ENCODE results near the gene SLC2A6. TPM values are rescaled to one million over a fixed set of nuclear protein-coding genes. Genes with fewer than 3 reads are reported as not detected.

SLC2A6 gene
- total and polyA plus RNA-seq, 10 of the 15 experiments (the other 5 are each of a cell fraction or from before 2014, with no cell fraction given) = 1.1 to 37.9 (median 18.3) TPM

DNA sequence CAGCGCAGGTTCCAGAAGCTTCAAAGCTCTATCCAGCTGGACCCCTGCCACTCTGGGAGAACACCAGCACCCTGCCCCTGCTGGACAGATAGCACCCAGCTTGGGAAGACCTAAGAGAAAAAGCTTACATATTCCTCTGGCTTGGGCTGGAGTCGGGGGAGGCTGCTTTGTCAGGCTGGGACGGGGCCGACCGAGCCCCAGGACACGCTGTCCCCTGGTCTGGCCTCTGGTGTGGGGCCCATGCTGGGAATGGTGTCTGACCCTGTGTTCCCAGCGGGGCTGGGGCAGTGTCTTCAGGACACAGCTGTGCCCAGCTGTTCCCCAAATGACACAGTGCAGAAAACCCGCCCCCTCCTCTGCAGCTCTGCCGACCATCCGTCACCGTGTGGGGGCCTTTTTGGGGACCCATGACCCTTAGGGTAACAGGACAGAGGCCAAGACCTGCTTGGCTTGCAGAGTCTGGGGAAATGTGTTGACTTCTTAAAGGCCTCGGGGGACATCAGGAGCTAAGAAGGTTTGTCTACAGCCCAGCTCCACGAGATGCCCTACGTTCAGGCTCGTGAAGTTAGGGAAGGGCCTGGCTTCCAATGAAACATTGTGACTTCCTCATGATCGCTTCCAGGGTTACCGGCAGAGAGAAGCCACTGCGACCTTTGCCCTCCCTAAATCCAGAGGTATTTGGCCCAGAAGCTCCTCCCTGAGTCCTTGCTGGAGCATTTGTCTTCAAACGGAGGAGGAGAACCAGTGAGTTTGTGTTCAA, 20.4 kb upstream of the SLC2A6 start (continued):
- TF ChIP-seq POU2F2 (IDR thresholded peaks at IDR 0.05; ENCODE audit: borderline replicate concordance, low read depth, low read length) (no peak), CREB1 (IDR thresholded peaks at IDR 0.05; ENCODE audit: low read depth) (no peak), SRF (IDR thresholded peaks at IDR 0.05; ENCODE audit: low read depth in 2 of 2, low read length in 2 of 2) (no peak)
- TF ChIP-seq, protein P1, sequence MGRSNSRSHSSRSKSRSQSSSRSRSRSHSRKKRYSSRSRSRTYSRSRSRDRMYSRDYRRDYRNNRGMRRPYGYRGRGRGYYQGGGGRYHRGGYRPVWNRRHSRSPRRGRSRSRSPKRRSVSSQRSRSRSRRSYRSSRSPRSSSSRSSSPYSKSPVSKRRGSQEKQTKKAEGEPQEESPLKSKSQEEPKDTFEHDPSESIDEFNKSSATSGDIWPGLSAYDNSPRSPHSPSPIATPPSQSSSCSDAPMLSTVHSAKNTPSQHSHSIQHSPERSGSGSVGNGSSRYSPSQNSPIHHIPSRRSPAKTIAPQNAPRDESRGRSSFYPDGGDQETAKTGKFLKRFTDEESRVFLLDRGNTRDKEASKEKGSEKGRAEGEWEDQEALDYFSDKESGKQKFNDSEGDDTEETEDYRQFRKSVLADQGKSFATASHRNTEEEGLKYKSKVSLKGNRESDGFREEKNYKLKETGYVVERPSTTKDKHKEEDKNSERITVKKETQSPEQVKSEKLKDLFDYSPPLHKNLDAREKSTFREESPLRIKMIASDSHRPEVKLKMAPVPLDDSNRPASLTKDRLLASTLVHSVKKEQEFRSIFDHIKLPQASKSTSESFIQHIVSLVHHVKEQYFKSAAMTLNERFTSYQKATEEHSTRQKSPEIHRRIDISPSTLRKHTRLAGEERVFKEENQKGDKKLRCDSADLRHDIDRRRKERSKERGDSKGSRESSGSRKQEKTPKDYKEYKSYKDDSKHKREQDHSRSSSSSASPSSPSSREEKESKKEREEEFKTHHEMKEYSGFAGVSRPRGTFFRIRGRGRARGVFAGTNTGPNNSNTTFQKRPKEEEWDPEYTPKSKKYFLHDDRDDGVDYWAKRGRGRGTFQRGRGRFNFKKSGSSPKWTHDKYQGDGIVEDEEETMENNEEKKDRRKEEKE (IDR thresholded peaks at IDR 0.05) = no peak

DNA sequence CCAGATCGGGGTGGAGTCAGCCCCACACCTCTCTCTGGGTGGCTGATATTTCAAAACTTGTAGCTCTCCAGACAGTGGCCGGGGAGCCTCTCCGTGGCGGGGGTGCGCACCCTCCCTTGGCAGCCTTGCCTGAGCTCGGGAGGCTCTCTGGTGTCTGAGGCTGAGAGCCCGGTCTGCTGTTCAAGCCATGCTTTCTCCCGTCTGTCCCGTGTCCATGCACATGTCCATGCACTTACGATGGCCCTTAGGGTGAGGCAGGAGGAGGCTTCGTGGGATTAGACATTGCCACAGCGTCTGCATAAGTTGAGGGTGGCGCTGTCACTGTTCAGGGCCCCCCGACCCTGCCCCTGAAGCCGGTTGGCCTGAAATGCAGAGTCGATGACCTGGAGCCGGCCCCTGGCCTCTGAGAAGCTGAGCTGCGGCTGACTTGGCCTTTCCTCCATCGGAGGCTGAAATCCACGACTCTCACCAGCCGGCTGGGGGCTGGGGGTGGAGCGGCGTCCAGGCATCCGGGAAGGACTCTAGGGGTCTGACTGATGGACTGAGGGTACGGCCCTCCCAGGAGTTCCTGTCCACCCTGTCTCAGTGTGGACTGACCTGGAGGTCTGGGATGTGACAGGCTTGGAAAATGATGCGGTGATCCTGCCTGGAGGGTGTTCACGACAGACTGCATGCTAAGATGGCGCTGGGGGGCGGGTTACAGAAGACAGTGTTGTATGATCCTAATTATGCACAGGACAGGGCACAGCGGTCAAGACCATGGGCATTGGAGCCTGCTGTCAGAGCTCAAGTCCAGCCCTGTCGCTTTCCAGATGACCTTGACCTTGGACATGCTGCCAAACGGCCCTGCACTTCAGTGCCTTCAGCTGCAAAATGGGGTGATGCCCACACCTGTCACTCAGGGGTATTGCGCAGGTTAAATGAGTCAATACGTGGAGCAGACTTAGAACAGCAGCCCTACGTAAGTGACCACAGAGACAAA, 18.3 kb upstream of the SLC2A6 start:
- no peaks in the 10 kb centered on the region for H3K79me2 ChIP-seq (ENCODE audit: control insufficient read depth, insufficient read depth, low read length)
- FAIRE-seq (no peak), ATAC-seq (no peak), DNase-seq (ENCODE audit: low read depth, low spot score) (no peak)
- H2AFZ ChIP-seq (ENCODE audit: control insufficient read depth, low read depth, low read length) = no peak overlapping the region
- H3K27me3 ChIP-seq (replicated peaks in 1 of 2; ENCODE audit: control insufficient read depth in 2 of 2, insufficient read depth in 2 of 2, low read length in 1 of 2) = peaks cover 0 to 3% of the 10 kb centered on the region in 2 experiments; a peak in 2 of 4 replicates
- ChIA-PET CTCF (interaction anchor here (0.9 kb wide), 1 partner anchor 11 kb away, joined by 3 read pairs; no protein-coding TSS in a partner anchor), POLR2A (no interaction called here), RAD21 (ENCODE audit: unreplicated experiment) (no interaction called here), SMC1A (ENCODE audit: uncharacterized antibody, unreplicated experiment) (no interaction called here)
- H3K4me2 ChIP-seq (ENCODE audit: control insufficient read depth, insufficient read depth) = no peak overlapping the region
- H4K20me1 ChIP-seq (ENCODE audit: control insufficient read depth, insufficient read depth) = no peaks in the 10 kb centered on the region
- 42% methylated on average over 31 of the region's 35 CpGs for WGBS (ENCODE audit: insufficient coverage, insufficient replicate concordance, low lambda C conversion rate, missing lambda C conversion rate)
- no TSS peak for BruUV-seq (replicated peaks)
- TF ChIP-seq MYB (IDR thresholded peaks at IDR 0.05; ENCODE audit: borderline replicate concordance, low read depth, low read length) = no peak
- no peak for TF ChIP-seq SPI1 (IDR thresholded peaks at IDR 0.05; ENCODE audit: borderline replicate concordance, insufficient read depth, low read depth, low read length)
- TF ChIP-seq ZBTB33 (IDR thresholded peaks at IDR 0.05) = no peak
- TF ChIP-seq, protein P2, sequence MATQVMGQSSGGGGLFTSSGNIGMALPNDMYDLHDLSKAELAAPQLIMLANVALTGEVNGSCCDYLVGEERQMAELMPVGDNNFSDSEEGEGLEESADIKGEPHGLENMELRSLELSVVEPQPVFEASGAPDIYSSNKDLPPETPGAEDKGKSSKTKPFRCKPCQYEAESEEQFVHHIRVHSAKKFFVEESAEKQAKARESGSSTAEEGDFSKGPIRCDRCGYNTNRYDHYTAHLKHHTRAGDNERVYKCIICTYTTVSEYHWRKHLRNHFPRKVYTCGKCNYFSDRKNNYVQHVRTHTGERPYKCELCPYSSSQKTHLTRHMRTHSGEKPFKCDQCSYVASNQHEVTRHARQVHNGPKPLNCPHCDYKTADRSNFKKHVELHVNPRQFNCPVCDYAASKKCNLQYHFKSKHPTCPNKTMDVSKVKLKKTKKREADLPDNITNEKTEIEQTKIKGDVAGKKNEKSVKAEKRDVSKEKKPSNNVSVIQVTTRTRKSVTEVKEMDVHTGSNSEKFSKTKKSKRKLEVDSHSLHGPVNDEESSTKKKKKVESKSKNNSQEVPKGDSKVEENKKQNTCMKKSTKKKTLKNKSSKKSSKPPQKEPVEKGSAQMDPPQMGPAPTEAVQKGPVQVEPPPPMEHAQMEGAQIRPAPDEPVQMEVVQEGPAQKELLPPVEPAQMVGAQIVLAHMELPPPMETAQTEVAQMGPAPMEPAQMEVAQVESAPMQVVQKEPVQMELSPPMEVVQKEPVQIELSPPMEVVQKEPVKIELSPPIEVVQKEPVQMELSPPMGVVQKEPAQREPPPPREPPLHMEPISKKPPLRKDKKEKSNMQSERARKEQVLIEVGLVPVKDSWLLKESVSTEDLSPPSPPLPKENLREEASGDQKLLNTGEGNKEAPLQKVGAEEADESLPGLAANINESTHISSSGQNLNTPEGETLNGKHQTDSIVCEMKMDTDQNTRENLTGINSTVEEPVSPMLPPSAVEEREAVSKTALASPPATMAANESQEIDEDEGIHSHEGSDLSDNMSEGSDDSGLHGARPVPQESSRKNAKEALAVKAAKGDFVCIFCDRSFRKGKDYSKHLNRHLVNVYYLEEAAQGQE (IDR thresholded peaks at IDR 0.05; ENCODE audit: low read depth, low read length) = no peak
- no peak for TF ChIP-seq TCF3 (IDR thresholded peaks at IDR 0.05; ENCODE audit: borderline replicate concordance, insufficient read depth, low read depth, low read length)
- no peak for TF ChIP-seq CREB1 (IDR thresholded peaks at IDR 0.05; ENCODE audit: low read depth)
- no peak for TF ChIP-seq SRF (IDR thresholded peaks at IDR 0.05; ENCODE audit: low read depth in 2 of 2, low read length in 2 of 2)
- in situ Hi-C loops (cut with MboI) (no loop called here), intact Hi-C loops (cut with micrococcal nuclease; ENCODE audit: unreplicated experiment) (no loop called here)
- no peaks in the 10 kb centered on the region for H3K4me1 ChIP-seq (ENCODE audit: control insufficient read depth, insufficient read depth, low read length)
- H3K9ac ChIP-seq (ENCODE audit: control insufficient read depth, insufficient read depth, low read length) = no peak overlapping the region
- H3K27ac ChIP-seq (ENCODE audit: control insufficient read depth, insufficient read depth) = no peak overlapping the region
- H3K4me3 ChIP-seq = no peak overlapping the region
- peaks cover 4% of the 10 kb centered on the region; the same call in 2 of the 3 replicates for H3K9me3 ChIP-seq (replicated peaks; ENCODE audit: control insufficient read depth, insufficient read depth, low read length)
- no peaks in the 10 kb centered on the region for H3K36me3 ChIP-seq (ENCODE audit: control insufficient read depth in 2 of 2, insufficient read depth in 2 of 2, low read length in 1 of 2)
